Loucy (cell line): Measurements from ENCODE around the gene CLINT1.
"Not testable (repeated sequence)": the region's sequence is repeated elsewhere in the genome, so short reads cannot be mapped to it uniquely, and the experiment has no call there.

Source experiments
- CTCF ChIP-seq: fragments of 200-600 bp; sonication (generic); conservative IDR thresholded peaks from 2 replicates; pipeline ENCODE4 v1.5.1; 2014; ENCODE audit warnings: mild to moderate bottlenecking, antibody characterized with exemption, low read length
- EZH2phosphoT487 ChIP-seq: fragments of 200-600 bp; IDR thresholded peaks from 2 replicates; pipeline ENCODE4 v1.6.1; 2018; ENCODE audit warnings: antibody characterized with exemption, mild to moderate bottlenecking, moderate library complexity, borderline replicate concordance

GRCh38 chr5:157853365-157853764 is 5.6 kb downstream of the CLINT1 start:
- TF ChIP-seq CTCF, EZH2phosphoT487: not testable (repeated sequence)
